ENCODE measurements around the gene DUOXA1. TPM values are rescaled to one million over a fixed set of nuclear protein-coding genes. Genes with fewer than 3 reads are reported as not detected.
A peak's percentile ranks its signal among the peaks of the same experiment; 100 is the strongest.
"Not testable (repeated sequence)": the region's sequence is repeated elsewhere in the genome, so short reads cannot be mapped to it uniquely, and the experiment has no call there.

The DUOXA1 gene
- polyA plus RNA-seq, 4 donors = 0.18 to 0.89 (median 0.37) TPM

DNA sequence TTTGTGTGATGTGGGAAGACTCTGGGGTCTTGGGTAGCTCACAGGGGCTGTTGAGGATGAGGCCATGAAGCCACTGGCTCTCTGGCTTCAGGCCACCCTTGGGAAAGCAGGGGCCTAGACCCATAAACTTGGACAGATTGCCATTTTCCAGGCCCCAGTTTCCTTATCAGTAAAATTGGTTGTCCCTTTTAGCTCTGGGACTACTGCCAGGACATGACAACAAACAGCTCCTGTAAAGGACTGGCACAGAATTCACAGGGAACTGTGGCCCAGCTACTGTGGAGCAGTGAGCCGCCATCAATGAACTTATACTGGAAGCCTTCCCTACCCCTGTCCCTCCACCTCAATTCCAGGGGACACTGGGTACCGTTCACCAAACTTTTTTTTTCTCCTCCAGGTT lies 52.3 kb downstream of the DUOXA1 start:
- peak in 1 of 2 donors; percentile 27 for DNase-seq
- H3K4me3 ChIP-seq (ENCODE audit: low read depth in 1 of 3, low read length in 3 of 3); H3K27me3 ChIP-seq (ENCODE audit: control insufficient read depth in 3 of 3, insufficient read depth in 3 of 3, low read length in 3 of 3); H3K36me3 ChIP-seq (ENCODE audit: control insufficient read depth in 3 of 3, insufficient read depth in 2 of 3, low read depth in 1 of 3, low read length in 3 of 3); FAIRE-seq; H3K9me3 ChIP-seq (ENCODE audit: control insufficient read depth in 2 of 2, insufficient read depth in 1 of 2, low read depth in 1 of 2, low read length in 1 of 2); H3K4me1 ChIP-seq (ENCODE audit: control insufficient read depth in 3 of 3, insufficient read depth in 2 of 3, low read depth in 1 of 3, low read length in 2 of 3): not testable (repeated sequence)
- H3K27ac ChIP-seq (ENCODE audit: low read depth in 1 of 3, low read length in 2 of 3) = peak overlapping the region in 1 of 3 donors; percentile 34
- 0 to 59% (median 49%) methylated on average over 1 to 2 of the region's 2 CpGs for WGBS, 3 donors

DNA sequence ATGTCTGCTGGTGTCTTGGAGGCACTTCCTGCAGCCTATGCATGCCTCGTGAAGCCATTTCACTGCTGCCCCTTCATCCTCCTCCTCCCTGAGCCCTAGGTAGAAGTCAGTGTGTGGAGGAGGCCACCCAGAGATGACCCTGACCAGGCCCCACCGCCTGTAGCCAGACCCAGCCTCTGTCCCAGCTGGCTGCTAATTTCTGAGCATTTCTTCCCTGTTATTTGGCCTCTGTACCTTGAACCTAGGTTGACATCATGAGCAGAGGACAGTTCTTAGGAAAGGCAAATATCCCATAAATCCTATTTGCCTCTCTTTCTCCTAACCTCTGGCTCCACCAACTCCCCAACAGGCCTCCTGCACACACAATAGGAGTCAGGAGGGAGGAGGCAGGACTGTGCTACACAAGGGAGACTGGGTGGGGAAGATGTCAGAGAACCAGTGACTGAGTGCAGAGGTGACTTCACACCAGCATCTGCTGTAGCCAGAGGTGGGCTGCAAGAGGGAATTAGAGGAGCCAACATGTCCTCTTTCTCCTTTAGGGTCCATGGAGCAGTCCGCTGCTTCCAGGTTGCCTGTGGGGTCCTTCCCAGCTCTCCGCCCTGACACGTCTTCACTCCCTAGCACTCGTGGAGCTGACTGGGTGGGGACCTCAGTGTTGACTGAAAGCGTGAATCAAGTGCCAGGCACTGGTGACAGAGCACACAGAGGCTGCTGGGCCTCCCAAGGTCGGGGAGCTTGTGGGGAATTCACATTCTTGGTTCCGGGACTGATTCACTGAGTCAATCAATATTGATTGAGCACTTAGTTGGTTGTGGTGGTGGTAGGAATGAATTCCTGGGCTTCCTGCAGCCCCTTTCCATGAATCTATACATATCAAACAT lies 54.0 kb downstream of the DUOXA1 start:
- FAIRE-seq; H3K27ac ChIP-seq (ENCODE audit: low read depth in 1 of 3, low read length in 2 of 3); H3K9me3 ChIP-seq (ENCODE audit: control insufficient read depth in 2 of 2, insufficient read depth in 1 of 2, low read depth in 1 of 2, low read length in 1 of 2); H3K27me3 ChIP-seq (ENCODE audit: control insufficient read depth in 3 of 3, insufficient read depth in 3 of 3, low read length in 3 of 3); H3K4me1 ChIP-seq (ENCODE audit: control insufficient read depth in 3 of 3, insufficient read depth in 2 of 3, low read depth in 1 of 3, low read length in 2 of 3); H3K36me3 ChIP-seq (ENCODE audit: control insufficient read depth in 3 of 3, insufficient read depth in 2 of 3, low read depth in 1 of 3, low read length in 3 of 3); DNase-seq; H3K4me3 ChIP-seq (ENCODE audit: low read depth in 1 of 3, low read length in 3 of 3): not testable (repeated sequence)
- 14 to 50% (median 29%) methylated on average over 1 of the region's 9 CpGs for WGBS, 3 donors

DNA sequence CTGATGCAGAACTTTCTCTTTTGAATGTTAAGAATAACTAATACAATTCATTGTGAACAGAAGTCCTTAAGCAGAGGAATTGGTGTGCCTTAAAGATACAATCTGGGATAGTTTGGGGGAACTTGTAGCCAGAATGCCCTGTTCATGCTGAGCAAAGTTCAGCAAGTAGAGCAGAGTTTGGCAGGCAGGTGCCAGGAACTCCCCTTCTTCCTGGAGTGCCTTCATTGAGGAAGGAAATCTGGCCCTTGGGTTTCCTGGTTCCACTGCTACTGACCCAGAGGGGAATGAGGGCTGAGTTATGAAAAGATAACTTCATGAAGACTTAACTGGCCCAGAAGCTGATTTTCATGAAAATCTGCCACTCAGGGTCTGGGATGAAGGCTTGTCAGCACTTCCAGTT lies 56.1 kb downstream of the DUOXA1 start:
- not testable (repeated sequence) for H3K4me1 ChIP-seq (ENCODE audit: control insufficient read depth in 3 of 3, insufficient read depth in 2 of 3, low read depth in 1 of 3, low read length in 2 of 3); FAIRE-seq; H3K9me3 ChIP-seq (ENCODE audit: control insufficient read depth in 2 of 2, insufficient read depth in 1 of 2, low read depth in 1 of 2, low read length in 1 of 2); H3K36me3 ChIP-seq (ENCODE audit: control insufficient read depth in 3 of 3, insufficient read depth in 2 of 3, low read depth in 1 of 3, low read length in 3 of 3); H3K27me3 ChIP-seq (ENCODE audit: control insufficient read depth in 3 of 3, insufficient read depth in 3 of 3, low read length in 3 of 3); H3K4me3 ChIP-seq (ENCODE audit: low read depth in 1 of 3, low read length in 3 of 3); DNase-seq
- peak overlapping the region in 1 of 3 donors; percentile 45 for H3K27ac ChIP-seq (ENCODE audit: low read depth in 1 of 3, low read length in 2 of 3)

DNA sequence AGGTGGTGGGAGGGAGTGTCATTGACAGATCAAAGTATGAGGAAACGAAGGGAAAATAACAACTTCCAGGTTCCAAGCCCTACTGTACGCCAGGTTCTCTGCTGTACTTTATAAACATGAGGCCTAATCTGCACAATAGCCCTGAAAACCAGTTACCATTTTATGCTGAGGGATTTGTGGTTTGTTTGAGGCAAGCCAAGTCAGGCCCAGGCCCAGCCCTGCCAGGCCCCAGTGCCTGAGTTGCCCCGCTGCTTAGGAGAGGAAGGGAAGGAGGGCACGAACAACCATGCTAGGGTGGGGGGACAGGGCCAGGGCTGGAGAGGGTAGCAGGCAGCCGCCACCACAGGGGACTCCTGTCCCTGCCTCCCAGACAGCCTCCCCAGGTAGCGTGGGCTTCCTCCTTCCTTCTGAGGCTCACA lies 59.7 kb downstream of the DUOXA1 start:
- H3K4me3 ChIP-seq (ENCODE audit: low read depth in 1 of 3, low read length in 3 of 3); FAIRE-seq; H3K9me3 ChIP-seq (ENCODE audit: control insufficient read depth in 2 of 2, insufficient read depth in 1 of 2, low read depth in 1 of 2, low read length in 1 of 2); DNase-seq; H3K4me1 ChIP-seq (ENCODE audit: control insufficient read depth in 3 of 3, insufficient read depth in 2 of 3, low read depth in 1 of 3, low read length in 2 of 3); H3K27me3 ChIP-seq (ENCODE audit: control insufficient read depth in 3 of 3, insufficient read depth in 3 of 3, low read length in 3 of 3): not testable (repeated sequence)
- Histone ChIP-seq H3K36me3 (ENCODE audit: control insufficient read depth in 3 of 3, insufficient read depth in 2 of 3, low read depth in 1 of 3, low read length in 3 of 3) (peaks cover 0 to 14% (median 0%) of the 10 kb centered on the region in 3 donors), H3K27ac (ENCODE audit: low read depth in 1 of 3, low read length in 2 of 3) (peak overlapping the region in 2 of 3 donors; percentile 42 to 81)
- WGBS, 3 donors = 53 to 71% (median 65%) methylated on average over 4 to 6 of the region's 6 CpGs

Other genes with a start within 250 kb of the DUOXA1 start
- gene TERB2, start 173.2 kb downstream of the DUOXA1 start, polyA plus RNA-seq = not detected
- 10 to 100 TPM; 13.4 to 78.2 (median 26.6) TPM for gene SORD, start 106.7 kb downstream of the DUOXA1 start, polyA plus RNA-seq
- gene DUOX2, start 15.7 kb downstream of the DUOXA1 start, polyA plus RNA-seq = 1 to 10 TPM in 1 of 4 donors, under 1 TPM in 1, not detected in 2; 0.38 to 8.7 TPM
- 1 to 10 TPM in 1 of 4 donors, under 1 TPM in 1, not detected in 2; 0.12 to 7.5 TPM for gene DUOXA2, start 15.6 kb downstream of the DUOXA1 start, polyA plus RNA-seq
- 1 to 10 TPM in 1 of 4 donors, under 1 TPM in 2, not detected in 1; 0.33 to 2.5 (median 0.67) TPM for gene DUOX1, start 115 bp upstream of the DUOXA1 start, polyA plus RNA-seq
- 10 to 100 TPM in 3 of 4 donors, 1 to 10 TPM in 1; 9.5 to 25.0 (median 11.6) TPM for gene SHF, start 58.1 kb upstream of the DUOXA1 start, polyA plus RNA-seq
- gene SLC28A2, start 122.4 kb upstream of the DUOXA1 start, polyA plus RNA-seq = 10 to 100 TPM in 3 of 4 donors, 1 to 10 TPM in 1; 5.4 to 47.1 (median 33.3) TPM
- gene GATM, start 248.7 kb upstream of the DUOXA1 start, polyA plus RNA-seq = 100 to 1,000 TPM in 2 of 4 donors, 10 to 100 TPM in 2; 50.3 to 545 (median 119) TPM

All from small intestine (tissue), 7 donors.